Heart right ventricle (tissue), 16 donors: ENCODE results near the gene PTEN. TPM values are rescaled to one million over a fixed set of nuclear protein-coding genes. Genes with fewer than 3 reads are reported as not detected.
A peak's percentile ranks its signal among the peaks of the same experiment; 100 is the strongest.
"Not testable (repeated sequence)": the region's sequence is repeated elsewhere in the genome, so short reads cannot be mapped to it uniquely, and the experiment has no call there.

Source experiments
- ATAC-seq, 8 donors: fragments of 200-7000 bp; cut with Tn5 transposase; one replicate each; pipeline ENCODE4 v1.9.1; 2020; ENCODE audit warnings: mild to moderate bottlenecking in 8 of 8, moderate library complexity in 8 of 8, moderate number of reproducible peaks in 1 of 8
- DNase-seq, 2 donors: peaks; one replicate each; pipeline ENCODE4 v3.0.0-alpha.2; 2020
- H3K27ac ChIP-seq, 10 donors: fragments of 200-600 bp; sonication (generic) in 2 of 10; one replicate each; pipeline versions ENCODE4 v1.5.0 to v1.8.0; 2020 to 2022; ENCODE audit warnings: mild to moderate bottlenecking in 3 of 10
- H3K27me3 ChIP-seq, 7 donors: fragments of 200-600 bp; one replicate each; pipeline ENCODE4 v1.8.0; 2021 to 2022; ENCODE audit warnings: mild to moderate bottlenecking in 2 of 7
- H3K36me3 ChIP-seq, 9 donors: fragments of 200-600 bp; sonication (generic) in 1 of 9; one replicate each; pipeline versions ENCODE4 v1.5.0 to v1.8.0; 2020 to 2022; ENCODE audit warnings: mild to moderate bottlenecking in 2 of 9
- H3K4me1 ChIP-seq, 9 donors: fragments of 200-600 bp; sonication (generic) in 1 of 9; one replicate each; pipeline versions ENCODE4 v1.5.0 to v1.8.0; 2020 to 2022; ENCODE audit warnings: mild to moderate bottlenecking in 4 of 9
- H3K4me3 ChIP-seq, 10 donors: fragments of 200-600 bp; sonication (generic) in 2 of 10; one replicate each; pipeline versions ENCODE4 v1.5.0 to v1.8.0; 2020 to 2022; ENCODE audit warnings: mild to moderate bottlenecking in 7 of 10, moderate library complexity in 2 of 10
- H3K9me3 ChIP-seq, 11 donors: fragments of 200-600 bp in 10 of 11; sonication (generic) in 2 of 11; one replicate each; pipeline versions ENCODE4 v1.5.0 to v1.8.0; 2013 to 2022; ENCODE audit warnings: mild to moderate bottlenecking in 2 of 11, control low read depth in 1 of 11, moderate library complexity in 1 of 11
- CTCF ChIP-seq, 9 donors: fragments of 200-600 bp; sonication (generic) in 2 of 9; IDR thresholded peaks; one replicate each; pipeline versions ENCODE4 v1.5.0 to v1.8.0; 2021 to 2022; ENCODE audit warnings: antibody characterized with exemption in 9 of 9, mild to moderate bottlenecking in 5 of 9, moderate library complexity in 1 of 9
- WGBS, 2 donors: extraction: QIAGEN DNeasy Blood & Tissue Kit; methylation state at CpG; one replicate each; pipeline ENCODE4 v1.1.7; 2013; ENCODE audit warnings: inconsistent platforms in 1 of 2; 5-methylcytosine and 5-hydroxymethylcytosine counted together
- intact Hi-C, 10 donors: fragments of 100-400 bp; cut with DNase I; formaldehyde crosslinking; loops; one replicate each; pipeline versions ENCODE4 v1.11.1 to v1.14.2; 2022
- polyA plus RNA-seq, 2 donors: library from polyadenylated mRNA; stranded (reverse); fragments of 200-250 nt; gene quantifications; one replicate each; pipeline ENCODE4 v1.2.3, GENCODE V29; 2013
- total RNA-seq, 10 donors: library from RNA; stranded (reverse); fragmentation: NEBNext Ultra II Directional in 3 of 10; extraction: Animal tissue kit (Norgen Biotek cat#: 25700) in 3 of 10; gene quantifications; one replicate each; pipeline versions ENCODE4 v1.2.1 to v1.2.4, GENCODE V29; 2021 to 2023
- donor health status: Arrhythmogenic right ventricular cardiomyopathy.
- donor health status: ischemic (EF 13 %, LVEDD 7.1; RV severe dilation, severe dysfunction).
- donor health status: healthy with polysubstance abuse.
- donor health status: DM: no; HTN: yes; CAD: no.
- donor health status: DM: no; HTN: no; CAD: no.
- donor health status: ischemic (EF 25% LVEDD 6.9; RV normal size, moderate dysfunction).
- donor health status: ischemic (EF 25% LVEDD 5.7; RV mildly dilated, moderate dysfunction).
- donor health status: healthy.
- donor health status: DM: yes; HTN: yes; CAD: no.
- donor health status: Ischemic cardiomyopathy.
- donor health status: ischemic (EF 35%, LVEDD 5.7; RV mildly dilated, moderate dysfunction).
- donor health status: nonischemic (EF 11% LVEDD 7.7; RV severe dilation, severe dysfunction).
- donor health status: DM: yes; HTN: yes; CAD: no.
- donor health status: PGD.
- donor health status: ischemic (EF 29% LVEDD 5.4; RV normal size, mild dysfunction).
- donor health status: nonischemic (EF 23%, LVEDD 6.1; RV moderate dilation, normal function).

The PTEN gene
- total and polyA plus RNA-seq, 12 donors: 21.8 to 89.9 (median 54.9) TPM

- Histone ChIP-seq H3K27ac (peak overlapping the region in 1 of 10 donors; percentile 31), H3K9me3 (peaks cover 0 to 19% (median 0%) of the 10 kb centered on the region in 11 donors), H3K4me3 (no peak overlapping the region), H3K27me3 (no peaks in the 10 kb centered on the region), H3K4me1 (peaks cover 0 to 47% (median 37%) of the 10 kb centered on the region in 9 donors), H3K36me3 (peaks cover 0 to 33% (median 0%) of the 10 kb centered on the region in 9 donors)
- ATAC-seq (no peak), DNase-seq (no peak)
- TF ChIP-seq CTCF (IDR thresholded peaks at IDR 0.05): no peak
- intact Hi-C loops: no loop called here
- WGBS, 2 donors: 43 to 50% methylated on average over 2 of the region's 2 CpGs
These were observed 32.8 kb downstream of the PTEN start for GRCh38 chr10:87896216-87896615.

- peaks cover 0 to 34% (median 24%) of the 10 kb centered on the region in 9 donors for H3K4me1 ChIP-seq
- peaks cover 0 to 37% (median 3%) of the 10 kb centered on the region in 11 donors for H3K9me3 ChIP-seq
- 98 to 99% methylated on average over 8 of the region's 8 CpGs for WGBS, 2 donors
- DNase-seq, H3K4me3 ChIP-seq, H3K27me3 ChIP-seq, H3K27ac ChIP-seq, intact Hi-C loops, ATAC-seq: not testable (repeated sequence)
- H3K36me3 ChIP-seq: peaks cover 0 to 49% (median 0%) of the 10 kb centered on the region in 9 donors
These were observed 34.5 kb downstream of the PTEN start for GRCh38 chr10:87897957-87898356.

- WGBS, 2 donors: 97 to 99% methylated on average over 8 of the region's 8 CpGs
- DNase-seq, H3K4me3 ChIP-seq, intact Hi-C loops, ATAC-seq, H3K27ac ChIP-seq, H3K27me3 ChIP-seq: not testable (repeated sequence)
- H3K36me3 ChIP-seq: peaks cover 0 to 46% (median 7%) of the 10 kb centered on the region in 9 donors
- H3K9me3 ChIP-seq: peaks cover 0 to 42% (median 12%) of the 10 kb centered on the region in 11 donors
- peaks cover 0 to 28% (median 17%) of the 10 kb centered on the region in 9 donors for H3K4me1 ChIP-seq
These were observed 40.0 kb downstream of the PTEN start for GRCh38 chr10:87903396-87903795.

GRCh38 chr10:87913156-87913921 is 49.9 kb downstream of the PTEN start:
- WGBS, 2 donors: 94 to 99% methylated on average over 2 of the region's 2 CpGs
- peaks cover 0 to 36% (median 32%) of the 10 kb centered on the region in 9 donors for H3K4me1 ChIP-seq
- TF ChIP-seq CTCF (IDR thresholded peaks at IDR 0.05): no peak
- H3K9me3 ChIP-seq: peaks cover 0 to 51% (median 22%) of the 10 kb centered on the region in 11 donors
- H3K27me3 ChIP-seq: no peaks in the 10 kb centered on the region
- no peak overlapping the region for H3K4me3 ChIP-seq
- ATAC-seq (no peak), DNase-seq (no peak)
- H3K36me3 ChIP-seq: peaks cover 0 to 48% (median 7%) of the 10 kb centered on the region in 9 donors
- intact Hi-C loops: loop anchor here in 1 of 10 donors (5.0 kb wide), 1 partner anchor 36 kb away; no protein-coding TSS in a partner anchor
- no peak overlapping the region for H3K27ac ChIP-seq

GRCh38 chr10:87915406-87915805 is 52.0 kb downstream of the PTEN start:
- ATAC-seq (peak in 2 of 8 donors; percentile 15 to 37), DNase-seq (no peak)
- H3K27ac ChIP-seq: peak overlapping the region in 5 of 10 donors; percentile 3 to 75 (median 18)
- peaks cover 0 to 53% (median 47%) of the 10 kb centered on the region in 9 donors for H3K4me1 ChIP-seq
- WGBS, 2 donors: 87 to 91% methylated on average over 4 of the region's 4 CpGs
- H3K36me3 ChIP-seq: peaks cover 0 to 44% (median 7%) of the 10 kb centered on the region in 9 donors
- H3K27me3 ChIP-seq: no peaks in the 10 kb centered on the region
- H3K4me3 ChIP-seq: no peak overlapping the region
- TF ChIP-seq CTCF (IDR thresholded peaks at IDR 0.05): no peak
- H3K9me3 ChIP-seq: peaks cover 0 to 47% (median 22%) of the 10 kb centered on the region in 11 donors
- intact Hi-C loops: no loop called here
